ENCODE measurements around the gene DNAH8. TPM values are rescaled to one million over a fixed set of nuclear protein-coding genes. Genes with fewer than 3 reads are reported as not detected.

Gene DNAH8
- total RNA-seq, 6 experiments from 2014 or later: not detected

DNA sequence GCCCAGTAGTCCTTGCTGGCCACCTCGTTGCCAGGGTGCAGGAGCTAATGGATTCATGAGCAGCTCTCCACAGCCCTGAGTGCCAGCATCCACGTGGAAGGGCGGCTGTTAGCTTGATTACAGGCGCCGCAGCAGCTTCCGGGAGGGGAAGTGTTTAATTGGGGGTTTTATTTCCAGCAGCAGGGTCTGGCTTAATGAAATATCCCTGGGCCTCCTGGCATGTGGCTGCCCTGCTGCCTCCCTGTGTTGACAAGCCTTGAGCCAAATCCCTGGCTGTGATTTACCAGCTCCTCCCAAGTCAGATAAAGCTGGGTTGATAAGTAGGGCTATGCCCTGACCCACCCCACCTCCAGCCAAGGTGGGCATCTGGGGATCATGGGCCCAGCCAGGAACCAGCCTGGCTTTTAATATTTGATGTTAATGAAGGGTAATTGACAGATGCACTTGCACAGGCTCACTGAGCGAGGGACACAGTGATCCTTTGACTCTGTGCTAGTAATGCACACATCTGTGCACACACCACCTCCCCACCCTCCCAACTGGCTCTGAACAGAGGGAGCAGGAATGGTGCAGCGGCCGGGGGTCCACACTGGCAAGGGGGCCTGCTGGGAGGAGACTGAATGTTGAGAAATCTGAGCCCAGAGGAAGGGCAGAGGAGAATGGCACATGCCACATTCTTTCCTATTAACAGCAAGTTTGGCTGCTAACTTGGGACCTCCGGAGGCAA lies 347.1 kb downstream of the DNAH8 start:
- no peak overlapping the region for H3K4me3 Mint-ChIP-seq

DNA sequence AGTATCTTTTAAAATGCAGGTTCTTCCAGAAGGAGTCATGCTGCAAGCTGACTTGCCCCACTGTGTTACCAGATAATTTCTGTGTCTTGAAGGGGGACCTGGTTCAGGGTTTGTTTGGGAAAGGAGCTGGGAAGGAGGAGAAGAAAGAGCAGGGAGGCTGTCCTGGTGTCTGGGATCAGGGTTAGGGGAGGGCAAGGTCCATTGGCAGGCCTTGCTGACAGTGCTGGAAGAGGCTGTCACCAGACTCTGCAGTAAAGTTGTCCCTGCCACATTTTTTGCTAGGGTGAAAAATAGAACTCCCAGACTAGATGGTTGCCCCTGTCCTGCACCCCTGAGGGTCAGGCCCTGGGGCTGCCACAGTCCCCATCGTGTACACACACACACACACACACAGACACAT lies 348.4 kb downstream of the DNAH8 start:
- no peak overlapping the region for H3K27ac Mint-ChIP-seq
- peaks cover 18% of the 10 kb centered on the region for H3K27me3 Mint-ChIP-seq (ENCODE audit: insufficient read depth)
- TF ChIP-seq, protein P1, sequence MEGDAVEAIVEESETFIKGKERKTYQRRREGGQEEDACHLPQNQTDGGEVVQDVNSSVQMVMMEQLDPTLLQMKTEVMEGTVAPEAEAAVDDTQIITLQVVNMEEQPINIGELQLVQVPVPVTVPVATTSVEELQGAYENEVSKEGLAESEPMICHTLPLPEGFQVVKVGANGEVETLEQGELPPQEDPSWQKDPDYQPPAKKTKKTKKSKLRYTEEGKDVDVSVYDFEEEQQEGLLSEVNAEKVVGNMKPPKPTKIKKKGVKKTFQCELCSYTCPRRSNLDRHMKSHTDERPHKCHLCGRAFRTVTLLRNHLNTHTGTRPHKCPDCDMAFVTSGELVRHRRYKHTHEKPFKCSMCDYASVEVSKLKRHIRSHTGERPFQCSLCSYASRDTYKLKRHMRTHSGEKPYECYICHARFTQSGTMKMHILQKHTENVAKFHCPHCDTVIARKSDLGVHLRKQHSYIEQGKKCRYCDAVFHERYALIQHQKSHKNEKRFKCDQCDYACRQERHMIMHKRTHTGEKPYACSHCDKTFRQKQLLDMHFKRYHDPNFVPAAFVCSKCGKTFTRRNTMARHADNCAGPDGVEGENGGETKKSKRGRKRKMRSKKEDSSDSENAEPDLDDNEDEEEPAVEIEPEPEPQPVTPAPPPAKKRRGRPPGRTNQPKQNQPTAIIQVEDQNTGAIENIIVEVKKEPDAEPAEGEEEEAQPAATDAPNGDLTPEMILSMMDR (IDR thresholded peaks at IDR 0.05): no peak
- DNase-seq: no peak
- H3K36me3 Mint-ChIP-seq (ENCODE audit: low read depth): no peaks in the 10 kb centered on the region
- H3K4me1 Mint-ChIP-seq (ENCODE audit: low read depth): no peaks in the 10 kb centered on the region
- no peaks in the 10 kb centered on the region for H3K9me3 Mint-ChIP-seq
- no peak overlapping the region for H3K4me3 Mint-ChIP-seq

More for the DNA sequence above, 347.1 kb downstream of the DNAH8 start:
- TF ChIP-seq, protein P1 (IDR thresholded peaks at IDR 0.05): no peak
- H3K27ac Mint-ChIP-seq: no peak overlapping the region
- H3K36me3 Mint-ChIP-seq (ENCODE audit: low read depth): no peaks in the 10 kb centered on the region
- no peak for DNase-seq
- H3K27me3 Mint-ChIP-seq (ENCODE audit: insufficient read depth): peaks cover 21% of the 10 kb centered on the region
- H3K9me3 Mint-ChIP-seq: no peaks in the 10 kb centered on the region
- H3K4me1 Mint-ChIP-seq (ENCODE audit: low read depth): no peaks in the 10 kb centered on the region

DNA sequence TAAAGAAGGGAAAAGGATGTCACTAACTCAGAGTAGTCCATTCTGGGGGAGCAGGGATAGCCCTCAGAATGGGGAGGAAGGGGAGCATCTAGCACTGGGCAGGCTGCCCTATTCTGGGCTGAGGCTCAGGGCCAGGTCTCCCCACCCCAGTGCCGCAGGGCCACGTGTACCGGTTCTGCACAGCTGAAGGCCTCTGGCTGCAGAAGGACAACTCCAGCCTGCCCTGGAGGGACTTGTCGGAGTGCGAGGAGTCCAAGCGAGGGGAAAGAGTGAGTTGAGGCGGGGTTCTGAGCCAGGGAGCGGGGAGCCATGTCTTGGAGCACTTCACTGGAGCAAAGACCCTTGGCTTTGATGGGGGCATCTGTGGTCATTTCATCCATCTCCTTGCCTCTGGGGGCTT lies 350.4 kb downstream of the DNAH8 start:
- Mint-ChIP-seq H3K9me3 (peaks cover 10% of the 10 kb centered on the region; the same call in 1 of the 2 replicates), H3K27ac (no peak overlapping the region), H3K4me1 (ENCODE audit: low read depth) (no peaks in the 10 kb centered on the region), H3K36me3 (ENCODE audit: low read depth) (no peaks in the 10 kb centered on the region), H3K4me3 (no peak overlapping the region), H3K27me3 (ENCODE audit: insufficient read depth) (peaks cover 11% of the 10 kb centered on the region)
- TF ChIP-seq, protein P1 (IDR thresholded peaks at IDR 0.05): no peak
- DNase-seq: no peak

DNA sequence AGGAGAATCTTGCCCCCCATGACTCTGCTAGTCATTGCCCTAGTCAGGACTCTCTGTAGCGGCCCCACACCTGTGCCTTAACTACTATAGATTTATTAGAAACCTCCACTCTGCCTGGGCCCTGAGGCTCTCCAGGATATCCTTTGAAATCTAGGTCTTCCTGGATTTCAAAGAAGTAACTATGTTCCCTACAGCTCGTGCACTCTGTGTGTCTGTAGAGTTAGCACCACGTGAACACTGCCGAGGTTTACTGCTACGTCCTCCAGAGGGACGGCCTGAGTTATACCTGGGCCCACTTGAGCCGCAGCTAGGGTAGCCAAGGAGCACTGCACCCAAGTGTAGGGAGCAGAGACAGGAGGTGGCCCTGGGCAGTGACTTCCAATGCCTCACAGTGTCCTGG lies 353.3 kb downstream of the DNAH8 start:
- Mint-ChIP-seq H3K9me3 (peaks cover 10% of the 10 kb centered on the region; the same call in 1 of the 2 replicates), H3K27ac (no peak overlapping the region), H3K27me3 (ENCODE audit: insufficient read depth) (peaks cover 8% of the 10 kb centered on the region), H3K4me3 (no peak overlapping the region), H3K36me3 (ENCODE audit: low read depth) (no peaks in the 10 kb centered on the region), H3K4me1 (ENCODE audit: low read depth) (no peaks in the 10 kb centered on the region)
- TF ChIP-seq, protein P1 (IDR thresholded peaks at IDR 0.05): no peak
- no peak for DNase-seq

DNA sequence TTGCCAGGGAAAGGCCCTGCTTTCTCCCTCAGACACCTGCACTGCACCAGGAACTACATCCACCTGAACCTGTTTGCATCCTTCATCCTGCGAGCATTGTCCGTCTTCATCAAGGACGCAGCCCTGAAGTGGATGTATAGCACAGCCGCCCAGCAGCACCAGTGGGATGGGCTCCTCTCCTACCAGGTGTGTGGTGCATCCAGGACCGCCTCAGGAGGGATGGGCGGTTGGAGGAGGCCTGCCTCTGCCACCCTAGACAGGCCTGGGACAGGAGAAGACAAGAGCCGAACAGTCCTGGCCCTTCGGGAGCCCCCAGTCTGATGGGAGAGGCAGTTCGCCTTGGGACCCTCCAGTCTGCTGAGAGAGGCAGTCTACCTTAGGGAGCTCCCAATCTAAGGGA lies 357.7 kb downstream of the DNAH8 start:
- H3K27me3 Mint-ChIP-seq (ENCODE audit: insufficient read depth): peaks cover 5% of the 10 kb centered on the region
- TF ChIP-seq, protein P1 (IDR thresholded peaks at IDR 0.05): no peak
- H3K9me3 Mint-ChIP-seq: peaks cover 10% of the 10 kb centered on the region; the same call in 1 of the 2 replicates
- H3K4me1 Mint-ChIP-seq (ENCODE audit: low read depth): no peaks in the 10 kb centered on the region
- DNase-seq: no peak
- H3K4me3 Mint-ChIP-seq: no peak overlapping the region
- H3K27ac Mint-ChIP-seq: no peak overlapping the region
- H3K36me3 Mint-ChIP-seq (ENCODE audit: low read depth): no peaks in the 10 kb centered on the region

Data from HFFc6 (cell line).